Measurements from ENCODE around the gene AGPAT4.

DNA sequence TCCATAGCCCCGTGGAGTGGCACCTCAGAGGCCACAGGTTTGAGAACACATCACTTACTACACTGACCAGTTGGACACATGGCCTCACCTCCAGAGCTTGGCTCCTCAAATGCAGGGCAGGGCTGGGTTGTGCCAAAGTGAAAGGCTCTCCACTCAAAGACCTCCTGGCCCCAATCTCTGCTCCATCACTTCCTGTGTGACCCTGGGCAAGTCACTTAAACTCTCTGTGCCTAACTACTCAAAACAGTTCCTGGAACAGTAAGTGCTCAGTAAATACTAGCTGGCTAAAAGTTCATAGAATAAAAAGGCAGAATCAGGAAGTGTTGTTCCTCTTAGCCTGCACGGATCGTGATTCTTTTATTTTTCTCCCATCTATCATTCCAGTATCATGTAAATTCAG is 50.2 kb downstream of the AGPAT4 start:
- TF ChIP-seq, protein P1, sequence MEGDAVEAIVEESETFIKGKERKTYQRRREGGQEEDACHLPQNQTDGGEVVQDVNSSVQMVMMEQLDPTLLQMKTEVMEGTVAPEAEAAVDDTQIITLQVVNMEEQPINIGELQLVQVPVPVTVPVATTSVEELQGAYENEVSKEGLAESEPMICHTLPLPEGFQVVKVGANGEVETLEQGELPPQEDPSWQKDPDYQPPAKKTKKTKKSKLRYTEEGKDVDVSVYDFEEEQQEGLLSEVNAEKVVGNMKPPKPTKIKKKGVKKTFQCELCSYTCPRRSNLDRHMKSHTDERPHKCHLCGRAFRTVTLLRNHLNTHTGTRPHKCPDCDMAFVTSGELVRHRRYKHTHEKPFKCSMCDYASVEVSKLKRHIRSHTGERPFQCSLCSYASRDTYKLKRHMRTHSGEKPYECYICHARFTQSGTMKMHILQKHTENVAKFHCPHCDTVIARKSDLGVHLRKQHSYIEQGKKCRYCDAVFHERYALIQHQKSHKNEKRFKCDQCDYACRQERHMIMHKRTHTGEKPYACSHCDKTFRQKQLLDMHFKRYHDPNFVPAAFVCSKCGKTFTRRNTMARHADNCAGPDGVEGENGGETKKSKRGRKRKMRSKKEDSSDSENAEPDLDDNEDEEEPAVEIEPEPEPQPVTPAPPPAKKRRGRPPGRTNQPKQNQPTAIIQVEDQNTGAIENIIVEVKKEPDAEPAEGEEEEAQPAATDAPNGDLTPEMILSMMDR (conservative IDR thresholded peaks at IDR 0.05; ENCODE audit: low read depth, low read length) = no peak
- no peak for TF ChIP-seq POLR2A (IDR thresholded peaks at IDR 0.05; ENCODE audit: low read depth, low read length)
- TF ChIP-seq CEBPB (IDR thresholded peaks at IDR 0.05; ENCODE audit: low read depth, low read length) = no peak
- TF ChIP-seq RAD21 (IDR thresholded peaks at IDR 0.05; ENCODE audit: low read length) = no peak
- TF ChIP-seq FOS (IDR thresholded peaks at IDR 0.05; ENCODE audit: low read depth, low read length) = no peak
- no peak for TF ChIP-seq MAFK (IDR thresholded peaks at IDR 0.05; ENCODE audit: low read depth, low read length)
- TF ChIP-seq MAZ (IDR thresholded peaks at IDR 0.05; ENCODE audit: borderline replicate concordance, low read depth, low read length) = no peak
- no peak for TF ChIP-seq BHLHE40 (IDR thresholded peaks at IDR 0.05; ENCODE audit: low read depth, low read length)
- no peak for TF ChIP-seq RFX5 (IDR thresholded peaks at IDR 0.05; ENCODE audit: low read depth, low read length)
- TF ChIP-seq RCOR1 (IDR thresholded peaks at IDR 0.05; ENCODE audit: insufficient replicate concordance, low read length) = no peak
- TF ChIP-seq, protein P2, sequence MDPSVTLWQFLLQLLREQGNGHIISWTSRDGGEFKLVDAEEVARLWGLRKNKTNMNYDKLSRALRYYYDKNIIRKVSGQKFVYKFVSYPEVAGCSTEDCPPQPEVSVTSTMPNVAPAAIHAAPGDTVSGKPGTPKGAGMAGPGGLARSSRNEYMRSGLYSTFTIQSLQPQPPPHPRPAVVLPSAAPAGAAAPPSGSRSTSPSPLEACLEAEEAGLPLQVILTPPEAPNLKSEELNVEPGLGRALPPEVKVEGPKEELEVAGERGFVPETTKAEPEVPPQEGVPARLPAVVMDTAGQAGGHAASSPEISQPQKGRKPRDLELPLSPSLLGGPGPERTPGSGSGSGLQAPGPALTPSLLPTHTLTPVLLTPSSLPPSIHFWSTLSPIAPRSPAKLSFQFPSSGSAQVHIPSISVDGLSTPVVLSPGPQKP (IDR thresholded peaks at IDR 0.05; ENCODE audit: borderline replicate concordance, low read depth, low read length) = no peak
- TF ChIP-seq CHD1 (IDR thresholded peaks at IDR 0.05; ENCODE audit: low read depth, low read length) = no peak
- TF ChIP-seq, protein P3, sequence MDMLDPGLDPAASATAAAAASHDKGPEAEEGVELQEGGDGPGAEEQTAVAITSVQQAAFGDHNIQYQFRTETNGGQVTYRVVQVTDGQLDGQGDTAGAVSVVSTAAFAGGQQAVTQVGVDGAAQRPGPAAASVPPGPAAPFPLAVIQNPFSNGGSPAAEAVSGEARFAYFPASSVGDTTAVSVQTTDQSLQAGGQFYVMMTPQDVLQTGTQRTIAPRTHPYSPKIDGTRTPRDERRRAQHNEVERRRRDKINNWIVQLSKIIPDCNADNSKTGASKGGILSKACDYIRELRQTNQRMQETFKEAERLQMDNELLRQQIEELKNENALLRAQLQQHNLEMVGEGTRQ (IDR thresholded peaks at IDR 0.05; ENCODE audit: low read depth, low read length) = no peak
